Measurements from ENCODE around the gene SLC38A3. TPM values are rescaled to one million over a fixed set of nuclear protein-coding genes. Genes with fewer than 3 reads are reported as not detected.
"Not testable (repeated sequence)": the region's sequence is repeated elsewhere in the genome, so short reads cannot be mapped to it uniquely, and the experiment has no call there.

SLC38A3 gene
- total RNA-seq, 1 donor from 2014 or later = 5.0 TPM

DNA sequence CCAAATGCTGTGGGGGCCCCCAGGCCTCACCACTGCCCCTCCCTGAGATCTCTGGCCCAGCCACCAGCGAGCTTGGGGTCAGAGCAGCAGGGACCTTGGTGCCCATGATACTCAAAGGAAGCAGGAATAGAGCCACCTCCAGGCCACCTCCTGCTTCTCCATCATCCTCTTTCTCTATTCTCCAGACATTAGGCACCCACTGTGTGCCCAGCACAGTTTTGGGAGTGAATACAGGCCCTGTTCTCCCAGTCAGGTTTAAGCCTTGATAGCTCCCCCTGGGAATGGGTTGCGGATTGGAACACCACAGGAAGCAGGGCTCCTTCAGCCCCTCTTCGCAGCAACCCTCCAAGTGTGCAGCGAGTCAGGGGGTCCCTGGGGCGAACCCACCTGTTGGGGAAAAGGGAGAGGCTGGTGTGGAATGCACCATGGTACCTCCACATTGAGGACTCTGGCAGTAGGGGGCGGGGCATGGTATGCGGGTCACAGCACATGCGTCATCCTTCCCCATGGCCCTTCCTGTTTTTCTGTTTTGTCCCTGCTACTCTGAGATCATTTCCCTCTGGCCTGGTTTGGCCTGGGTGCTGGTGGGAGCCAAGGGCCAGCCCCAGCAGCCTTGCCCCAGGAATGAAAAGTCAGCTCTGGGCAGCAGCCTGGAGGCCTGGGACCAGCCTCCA lies 49.6 kb downstream of the SLC38A3 start:
- no peak for DNase-seq

DNA sequence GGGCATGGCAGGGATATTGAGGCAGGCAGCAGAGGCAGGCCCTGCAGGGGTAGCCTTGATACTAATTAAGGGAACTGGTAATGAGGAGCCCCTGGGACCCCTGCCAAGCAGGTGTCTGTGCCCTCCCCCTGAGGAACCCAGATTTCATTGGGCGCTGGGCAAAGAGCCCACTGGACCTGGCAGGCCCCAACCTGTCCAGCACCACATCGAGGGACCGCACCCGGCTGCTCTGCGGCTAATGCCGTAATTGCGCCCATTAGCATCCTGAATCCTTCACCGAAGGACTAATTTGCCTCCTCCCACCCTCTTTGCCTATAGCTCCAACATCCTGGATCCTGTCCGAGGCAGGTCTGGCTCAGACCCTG lies 50.2 kb downstream of the SLC38A3 start:
- no peak for DNase-seq

DNA sequence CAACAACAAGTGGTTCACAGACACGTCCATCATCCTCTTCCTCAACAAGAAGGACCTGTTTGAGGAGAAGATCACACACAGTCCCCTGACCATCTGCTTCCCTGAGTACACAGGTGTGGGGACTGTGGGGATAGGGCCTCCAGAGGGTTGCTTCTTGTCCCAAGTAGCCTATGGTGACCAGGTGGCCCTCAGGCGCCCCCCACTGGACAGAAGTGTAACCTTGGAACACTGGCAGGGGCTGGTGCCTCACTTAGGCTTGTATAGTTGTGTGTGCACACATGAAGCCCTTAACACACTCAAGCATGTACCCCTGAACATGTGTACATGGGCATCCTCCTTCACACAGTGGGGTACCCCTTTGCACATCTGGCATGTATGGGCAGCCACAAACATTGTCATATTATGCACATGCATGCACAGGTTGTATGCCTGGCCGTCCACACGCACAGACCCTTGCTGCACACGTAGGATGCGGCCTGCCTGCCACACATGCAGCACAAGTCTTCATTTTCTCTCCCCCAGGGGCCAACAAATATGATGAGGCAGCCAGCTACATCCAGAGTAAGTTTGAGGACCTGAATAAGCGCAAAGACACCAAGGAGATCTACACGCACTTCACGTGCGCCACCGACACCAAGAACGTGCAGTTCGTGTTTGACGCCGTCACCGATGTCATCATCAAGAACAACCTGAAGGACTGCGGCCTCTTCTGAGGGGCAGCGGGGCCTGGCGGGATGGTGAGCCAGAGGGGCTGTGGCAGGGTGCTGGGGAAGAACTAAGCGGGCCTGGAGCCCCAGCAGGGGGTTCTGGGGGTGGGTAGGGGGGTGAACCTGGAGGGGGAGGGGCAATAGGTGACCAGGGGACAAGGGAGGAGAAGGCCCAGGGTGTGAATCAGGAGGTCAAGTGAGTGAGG lies 52.2 kb downstream of the SLC38A3 start:
- DNase-seq = no peak

DNA sequence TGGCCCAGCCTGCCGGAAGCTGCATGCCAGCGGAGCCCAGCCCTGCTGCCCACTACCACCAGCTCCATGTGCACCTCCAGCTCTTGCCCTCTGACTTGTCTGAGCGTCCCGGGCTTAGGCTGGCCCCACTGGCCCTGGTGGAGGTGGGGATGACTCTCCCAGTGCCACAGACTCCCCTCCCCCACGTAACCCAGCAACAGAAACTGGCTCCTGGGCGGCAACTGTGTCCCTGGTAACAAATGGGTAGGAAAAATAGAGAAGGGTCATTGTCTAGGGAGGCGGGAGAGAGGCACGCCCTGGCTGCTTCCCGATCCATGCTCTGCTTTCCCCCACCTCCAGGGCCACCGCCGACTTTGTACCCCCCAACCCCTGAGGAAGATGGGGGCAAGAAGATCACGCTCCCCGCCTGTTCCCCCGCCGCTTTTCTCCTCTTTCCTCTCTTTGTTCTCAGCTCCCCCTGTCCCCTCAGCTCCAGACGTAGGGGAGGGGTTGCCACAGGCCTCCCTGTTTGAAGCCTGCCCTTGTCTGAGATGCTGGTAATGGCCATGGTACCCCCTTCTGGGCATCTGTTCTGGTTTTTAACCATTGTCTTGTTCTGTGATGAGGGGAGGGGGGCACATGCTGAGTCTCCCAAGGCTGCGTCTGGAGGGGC lies 53.1 kb downstream of the SLC38A3 start:
- DNase-seq = no peak

DNA sequence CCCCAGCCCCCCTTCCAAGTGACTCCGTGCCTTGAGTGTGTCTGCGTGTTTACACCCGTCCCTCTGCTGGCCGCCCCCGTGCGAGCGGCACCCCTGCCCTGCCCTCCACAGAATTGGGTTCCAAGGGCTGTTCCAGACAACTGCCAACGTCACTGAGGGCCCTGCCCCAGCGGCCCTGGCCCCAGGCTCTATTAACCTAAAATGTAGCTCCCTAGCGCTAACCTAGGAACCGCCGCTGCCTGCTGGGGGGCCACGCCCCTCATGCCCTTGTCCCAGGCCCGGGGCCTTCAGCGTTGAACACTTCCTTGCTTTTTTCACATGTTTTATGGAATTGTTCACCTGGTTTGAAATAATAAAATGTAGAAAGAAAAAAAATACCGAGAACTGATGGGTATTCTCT lies 53.9 kb downstream of the SLC38A3 start:
- no peak for DNase-seq

DNA sequence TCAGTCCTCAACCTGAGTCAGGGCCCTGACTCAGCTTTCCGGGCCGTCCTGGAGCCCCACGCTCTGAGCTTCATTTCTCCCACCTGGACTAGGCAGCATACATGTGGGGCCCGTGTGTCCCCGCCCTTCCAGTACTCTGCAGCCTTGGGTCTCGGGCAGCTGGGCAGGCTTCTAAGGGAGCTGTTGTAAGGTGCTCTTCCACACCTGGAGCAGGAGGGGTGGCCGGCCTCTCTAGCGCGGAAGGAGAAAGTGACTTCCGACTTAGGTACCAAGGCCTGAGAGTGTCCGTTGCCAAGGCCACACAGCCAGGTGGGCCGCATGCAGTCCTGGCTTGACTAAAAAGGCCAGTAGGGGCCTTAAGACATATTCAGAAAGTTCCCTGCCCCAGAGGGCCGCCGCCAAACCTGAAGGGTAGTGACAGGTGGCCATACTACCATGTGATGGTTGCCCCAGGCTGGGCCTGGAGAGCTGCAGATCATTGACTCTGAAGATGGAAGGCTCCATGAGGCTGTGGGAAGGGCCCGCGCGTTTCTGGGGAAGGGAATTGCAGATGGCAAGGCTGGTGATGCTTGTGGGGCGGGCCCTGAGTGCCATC lies 54.5 kb downstream of the SLC38A3 start:
- DNase-seq = no peak

DNA sequence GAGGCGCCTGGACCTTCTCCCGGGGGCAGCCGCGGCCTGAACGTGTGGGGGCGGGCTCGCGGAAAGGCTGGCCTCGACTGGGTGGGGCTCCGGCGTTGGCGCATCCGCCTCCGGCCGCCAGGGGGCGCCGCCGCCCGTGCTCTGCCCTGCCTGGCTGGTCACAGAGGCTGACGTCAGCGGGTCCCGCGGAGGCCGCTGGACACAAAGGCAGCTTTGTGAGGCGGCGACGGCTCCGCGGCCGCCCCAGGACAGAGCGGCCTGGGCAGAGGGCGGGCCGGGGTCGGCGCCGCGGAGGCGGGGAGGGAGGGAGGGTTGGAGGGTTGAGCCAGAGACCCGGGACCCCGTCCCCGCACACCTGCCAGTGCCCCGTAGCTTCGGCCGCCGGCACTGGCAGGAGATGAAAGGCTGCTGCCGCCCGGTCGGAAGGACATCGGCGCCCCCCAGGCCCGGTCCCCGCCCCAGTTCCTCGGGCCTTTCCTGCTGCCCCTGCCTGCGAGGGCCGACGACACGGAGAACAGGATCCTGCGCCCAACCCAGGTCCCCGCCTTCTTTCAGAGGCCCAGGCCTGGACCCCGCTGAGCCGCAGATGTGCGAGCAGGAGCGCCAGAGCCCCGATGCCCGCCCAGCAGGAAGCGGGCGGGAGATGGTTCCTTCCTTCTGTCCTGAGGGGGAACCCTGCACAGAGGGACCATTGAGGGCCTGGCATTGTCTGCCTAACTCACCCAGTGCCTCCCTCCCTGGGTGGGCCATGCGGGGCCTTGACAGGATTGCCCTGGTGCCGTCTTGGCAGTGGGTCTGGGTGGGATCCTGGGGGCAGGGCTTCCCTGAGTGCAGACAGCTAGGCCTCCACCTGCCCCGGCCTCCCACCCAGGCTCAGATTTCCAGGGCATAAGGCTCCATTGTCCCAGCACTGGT lies 55.2 kb downstream of the SLC38A3 start:
- DNase-seq = peak; percentile 87

DNA sequence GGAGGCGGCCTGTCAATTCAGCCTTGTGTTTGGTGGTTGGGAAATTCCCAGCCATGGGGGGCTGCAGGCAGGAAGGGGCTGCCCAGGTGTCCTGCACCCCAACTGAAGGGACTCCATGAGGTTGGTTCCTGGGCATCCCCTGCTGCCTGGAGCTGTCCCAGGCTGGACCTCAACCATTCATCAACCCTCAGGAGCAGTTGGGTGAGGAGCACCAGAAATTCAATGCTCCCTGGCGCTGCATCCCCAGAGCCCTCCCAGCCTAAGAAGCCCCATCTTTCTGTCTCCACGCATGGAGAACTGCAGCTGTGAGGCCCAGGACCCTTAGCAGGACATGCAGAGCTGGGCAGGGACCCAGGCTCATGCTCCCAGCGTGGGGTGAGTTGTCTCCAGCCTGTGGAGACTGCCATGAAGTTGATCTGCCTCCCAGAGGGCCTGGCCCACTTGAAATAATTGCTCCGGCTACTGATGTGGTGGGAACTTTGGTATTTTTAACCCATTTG lies 55.9 kb downstream of the SLC38A3 start:
- DNase-seq = no peak

DNA sequence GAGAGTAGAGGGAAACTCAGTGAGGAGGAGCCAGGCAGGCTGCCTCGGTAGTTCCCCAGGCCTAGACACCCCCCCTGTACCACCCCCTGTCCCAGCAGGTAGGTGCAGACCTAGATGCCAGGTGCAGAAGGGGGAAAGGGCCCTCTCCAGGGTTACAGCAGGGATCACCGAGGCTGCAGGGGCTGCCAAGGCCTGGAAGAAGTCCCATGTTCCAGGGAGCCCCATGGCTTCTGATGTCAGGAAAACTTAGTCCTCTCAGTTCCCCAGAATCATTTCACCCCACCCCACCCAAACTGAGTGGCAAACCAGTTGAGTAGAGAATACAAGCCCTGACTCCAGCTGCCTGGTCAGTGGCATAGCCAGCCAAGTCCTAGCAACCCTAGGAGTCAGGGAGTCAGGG lies 56.4 kb downstream of the SLC38A3 start:
- no peak for DNase-seq

DNA sequence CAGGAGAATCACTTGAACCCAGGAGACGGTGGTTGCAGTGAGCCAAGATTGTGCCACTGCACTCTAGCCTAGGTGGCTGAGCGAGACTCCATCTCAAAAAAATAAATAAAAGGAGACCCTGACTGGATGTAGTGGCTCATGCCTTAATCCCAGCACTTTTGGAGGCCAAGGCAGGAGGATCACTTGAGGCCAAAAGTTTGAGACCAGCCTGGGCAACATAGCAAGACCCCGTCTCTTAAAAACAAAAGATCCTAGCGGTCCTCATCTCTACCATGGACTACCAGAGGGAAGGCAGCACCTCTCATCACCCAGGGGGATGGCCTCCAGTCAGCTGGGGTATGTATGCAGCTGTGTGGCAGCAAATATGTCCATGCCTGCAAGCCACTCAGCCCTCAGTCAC lies 57.1 kb downstream of the SLC38A3 start:
- DNase-seq = not testable (repeated sequence)

DNA sequence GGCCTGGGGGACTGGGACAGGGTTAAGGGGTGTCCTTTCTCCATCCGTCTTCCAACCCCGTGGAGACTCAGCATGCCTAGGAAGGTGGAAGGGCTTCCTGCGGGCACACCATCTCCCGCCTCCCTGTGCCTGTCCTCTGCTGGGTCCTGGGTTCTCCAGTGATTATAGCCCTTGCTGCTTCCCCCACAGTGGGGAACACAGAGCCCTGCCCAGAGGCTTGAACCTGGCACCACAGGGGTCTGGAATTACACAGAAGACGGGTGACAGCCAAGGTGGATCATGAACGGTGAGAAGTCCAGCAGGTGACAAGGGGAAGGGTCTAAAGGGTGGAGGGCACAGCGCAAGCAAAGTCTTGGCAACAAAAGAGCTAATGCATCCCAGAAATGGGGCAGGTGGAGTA lies 57.7 kb downstream of the SLC38A3 start:
- no peak for DNase-seq

DNA sequence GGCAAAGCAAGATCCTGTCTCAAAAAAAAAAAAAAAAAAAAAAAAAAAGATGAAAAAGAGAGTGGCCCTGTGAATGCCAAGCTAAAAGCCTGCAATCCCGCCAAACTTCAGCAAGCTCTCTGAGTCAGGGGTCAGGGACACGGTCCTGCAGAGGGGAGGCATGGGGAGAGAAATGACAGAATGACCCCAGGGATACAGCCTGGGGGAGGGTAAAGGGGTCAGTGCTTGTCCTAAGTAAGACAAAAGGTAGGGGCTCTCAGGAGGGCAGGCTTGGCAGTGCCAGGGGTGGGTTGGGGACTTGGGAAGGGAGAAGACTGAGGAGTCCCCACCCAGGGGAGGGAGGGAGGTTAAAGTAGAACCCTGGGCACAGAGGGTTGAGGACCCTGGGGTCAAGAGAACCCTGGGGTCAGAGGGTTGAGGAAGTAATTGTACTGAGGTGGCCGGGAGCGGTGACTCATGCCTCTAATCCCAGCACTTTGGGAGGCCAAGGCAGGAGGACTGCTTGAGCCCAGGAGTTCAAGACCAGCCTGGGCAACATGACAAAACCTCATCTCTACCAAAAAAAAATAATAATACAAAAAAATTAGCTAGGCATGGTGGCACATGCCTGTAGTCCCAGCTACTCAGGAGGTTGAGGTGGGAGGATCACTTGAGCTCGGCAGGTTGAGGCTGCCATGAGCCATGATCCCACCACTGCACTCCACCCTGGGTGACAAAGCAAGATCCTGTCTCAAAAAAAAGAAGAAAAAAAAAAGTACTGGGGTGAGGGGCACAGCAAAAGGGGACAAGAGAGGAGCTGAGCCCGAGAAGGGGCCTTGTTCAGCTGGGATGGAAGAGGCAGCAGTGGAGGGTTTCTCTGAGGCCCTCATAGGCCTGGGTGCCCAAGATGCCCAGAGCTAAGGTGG lies 58.7 kb downstream of the SLC38A3 start:
- DNase-seq = no peak

DNA sequence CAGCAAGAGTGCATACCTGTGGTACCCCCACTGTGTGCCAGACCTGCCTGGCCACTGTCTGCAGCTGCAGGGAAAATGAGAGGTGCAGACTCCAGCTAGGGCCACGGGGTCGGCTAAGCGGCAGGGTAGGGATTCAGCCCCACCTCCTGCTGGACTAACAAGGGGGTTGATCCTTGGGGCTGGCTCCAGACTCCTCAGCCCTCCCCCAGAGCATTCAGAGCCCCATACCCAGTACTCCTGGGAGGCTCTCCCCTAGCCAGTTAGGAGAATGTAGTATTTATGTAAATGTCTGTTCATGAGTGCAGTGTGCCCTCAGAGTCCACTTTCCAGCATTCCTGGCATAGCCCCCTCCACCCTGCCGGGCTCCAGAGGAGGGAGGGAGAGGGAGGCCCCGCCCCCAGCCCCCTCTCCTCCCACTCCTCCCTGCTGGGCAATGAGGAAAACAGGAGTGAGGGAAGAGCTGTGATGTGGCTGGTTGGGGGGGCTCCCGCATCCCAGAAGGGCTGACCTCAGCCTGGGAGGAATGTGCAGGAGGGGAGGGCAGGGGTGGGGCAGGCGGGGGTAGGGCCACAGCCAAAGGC lies 59.4 kb downstream of the SLC38A3 start:
- peak; percentile 81 for DNase-seq

DNA sequence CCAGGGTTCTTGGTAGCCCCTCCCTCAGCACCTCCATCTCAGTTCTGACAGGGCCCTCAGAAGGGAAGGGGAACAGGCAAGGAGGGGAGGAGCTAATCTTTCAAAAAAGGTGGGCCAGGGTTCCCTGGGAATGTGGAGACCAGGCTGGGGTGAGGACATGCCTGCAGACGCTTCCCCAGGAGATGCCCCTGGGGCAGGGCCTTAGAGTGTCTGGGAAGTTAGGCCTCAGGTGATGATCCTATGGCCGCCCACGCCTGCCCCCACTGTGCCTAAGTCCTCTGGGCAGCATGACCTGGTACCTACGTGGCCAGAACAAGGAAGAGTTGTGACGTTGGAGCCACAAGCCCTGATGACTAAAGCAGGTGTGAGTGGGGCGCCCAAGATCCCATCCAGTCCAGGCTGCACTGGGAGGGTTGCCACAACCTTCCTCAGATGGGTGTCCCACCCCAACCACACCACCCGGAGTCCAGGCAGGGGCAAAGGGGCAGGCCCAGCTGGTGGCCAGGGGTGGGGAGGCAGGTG lies 60.0 kb downstream of the SLC38A3 start:
- no peak for DNase-seq

DNA sequence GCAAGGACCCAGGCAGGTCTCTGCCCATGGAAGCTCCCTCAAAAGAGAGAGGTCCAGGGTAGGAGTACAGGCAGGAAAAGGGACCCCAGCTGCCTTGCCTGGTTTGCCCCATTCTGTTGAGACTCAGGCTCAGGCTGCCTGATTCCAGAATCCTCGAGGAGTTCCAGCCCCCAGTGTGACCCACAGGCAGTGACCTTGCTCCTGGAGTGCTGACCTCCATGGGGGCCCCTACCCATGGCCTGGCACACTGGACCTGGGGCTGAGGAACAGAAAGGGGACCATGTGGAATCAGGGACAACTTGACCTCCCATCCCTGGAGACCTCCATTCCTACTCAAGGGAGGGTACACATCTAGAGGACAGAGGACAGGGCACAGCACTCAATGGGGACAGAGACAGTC lies 60.5 kb downstream of the SLC38A3 start:
- no peak for DNase-seq

DNA sequence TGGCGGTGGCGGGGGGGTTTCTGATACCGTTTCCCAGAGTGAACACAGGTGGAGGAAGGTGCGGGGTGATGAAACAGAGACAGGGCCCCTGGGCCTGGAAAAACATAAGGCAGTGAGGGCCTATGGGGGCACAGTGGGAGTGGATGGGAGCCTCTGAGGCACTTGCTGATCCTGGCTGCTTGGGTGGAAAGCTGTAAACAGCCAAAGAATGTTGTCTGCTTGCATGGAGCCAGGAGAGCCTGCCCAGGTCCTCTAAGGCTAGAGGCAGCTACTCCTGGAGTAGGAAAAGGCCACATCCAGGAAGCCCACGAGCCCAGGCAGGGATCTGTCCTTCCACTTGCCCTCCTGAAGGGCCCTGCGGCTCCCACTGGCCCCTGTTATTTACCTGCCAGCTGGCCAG lies 60.9 kb downstream of the SLC38A3 start:
- no peak for DNase-seq

DNA sequence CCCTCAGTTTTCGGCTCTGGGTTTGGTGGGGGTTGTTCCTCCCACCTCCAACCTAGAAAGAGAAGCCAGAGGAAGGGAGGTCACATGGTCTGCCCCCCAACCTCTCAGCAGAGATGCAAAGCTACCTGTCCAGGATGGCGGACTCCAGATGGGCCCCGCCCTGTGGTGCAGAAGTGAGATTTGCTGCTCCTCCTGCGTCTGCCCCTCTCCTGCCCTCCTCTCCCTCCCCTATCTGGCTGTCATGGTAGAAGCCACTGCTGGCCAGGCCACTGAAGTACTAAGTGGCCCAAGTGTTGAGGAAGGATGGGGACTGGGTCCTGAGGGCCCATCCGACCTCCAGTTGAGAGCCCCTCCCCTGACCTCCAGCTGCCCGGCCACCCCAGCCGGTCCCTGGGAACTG lies 61.8 kb downstream of the SLC38A3 start:
- no peak for DNase-seq

DNA sequence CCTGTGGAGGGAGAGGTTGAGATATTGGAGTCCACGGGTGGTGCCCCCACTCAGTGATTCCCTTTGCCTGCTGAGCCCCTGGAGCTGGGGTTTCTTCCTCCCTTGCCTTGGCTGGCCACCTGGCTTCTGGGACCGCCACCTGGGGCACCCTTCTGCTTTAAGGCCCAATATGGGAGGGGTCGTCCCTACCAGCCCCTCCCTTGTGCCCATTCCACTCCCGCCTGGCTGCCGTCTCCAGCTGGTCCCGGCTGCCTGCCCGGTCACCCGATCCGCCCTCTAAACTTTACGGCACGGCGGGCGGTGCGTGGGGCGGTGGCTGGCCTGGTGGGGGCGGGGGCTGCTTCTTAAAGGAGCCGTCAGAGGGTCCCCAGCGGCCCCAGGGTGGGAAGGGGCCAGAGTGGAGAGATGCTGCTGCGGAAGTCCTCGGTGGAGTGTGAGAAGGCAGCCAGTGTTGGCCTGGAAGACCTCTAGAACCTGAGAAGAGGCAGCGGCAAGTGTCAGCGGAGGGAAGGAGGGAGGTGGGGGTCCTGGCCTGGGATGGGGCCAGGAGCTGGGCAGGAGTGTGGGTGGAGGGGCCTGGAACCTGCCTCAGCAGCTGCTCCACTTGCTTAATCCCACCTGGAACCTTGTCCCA lies 62.3 kb downstream of the SLC38A3 start:
- no peak for DNase-seq

DNA sequence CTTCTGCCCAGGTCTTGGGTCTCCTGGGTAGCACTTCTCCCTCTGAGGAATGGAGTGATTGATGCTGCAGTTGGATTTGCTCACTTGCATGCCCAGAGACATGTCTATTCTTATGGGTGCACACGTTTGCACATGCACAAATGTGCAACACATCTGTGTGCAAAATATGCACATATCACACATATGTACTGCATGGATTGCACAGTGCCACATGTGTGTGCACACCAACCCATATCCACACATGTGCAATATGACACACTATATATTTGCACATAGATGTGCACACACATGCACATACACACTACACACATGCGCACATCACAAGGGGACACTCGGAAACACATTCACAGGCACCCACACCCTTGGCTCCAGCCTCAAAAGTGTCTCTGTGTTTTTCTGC lies 63.2 kb downstream of the SLC38A3 start:
- no peak for DNase-seq

Measured in occipital lobe (tissue), 2 donors.